Measurements from ENCODE around the gene FBL.

FBL gene

GRCh38 chr19:39837978-39838377 lies 8.2 kb downstream of the FBL start:
- Histone ChIP-seq H3K27ac (ENCODE audit: poor library complexity, severe bottlenecking) (no peak overlapping the region), H3K27me3 (ENCODE audit: insufficient read depth, poor library complexity, severe bottlenecking) (no peaks in the 10 kb centered on the region), H3K9me3 (ENCODE audit: severe bottlenecking) (no peaks in the 10 kb centered on the region), H3K4me1 (ENCODE audit: insufficient read depth, poor library complexity, severe bottlenecking) (peaks cover 6% of the 10 kb centered on the region), H3K4me3 (ENCODE audit: severe bottlenecking) (no peak overlapping the region), H3K36me3 (ENCODE audit: low read depth) (peaks cover 75% of the 10 kb centered on the region)
- ATAC-seq (ENCODE audit: low read depth) (no peak), DNase-seq (ENCODE audit: low spot score) (no peak)
- no peak for TF ChIP-seq CTCF (IDR thresholded peaks at IDR 0.05; ENCODE audit: poor library complexity, severe bottlenecking)

GRCh38 chr19:39834287-39834841 lies 11.8 kb downstream of the FBL start:
- no peak for ATAC-seq (ENCODE audit: low read depth)
- no peak for DNase-seq (ENCODE audit: low spot score)
- Histone ChIP-seq H3K4me3 (ENCODE audit: severe bottlenecking) (peak overlapping the region; percentile 72), H3K36me3 (ENCODE audit: low read depth) (peaks cover 66% of the 10 kb centered on the region), H3K27me3 (ENCODE audit: insufficient read depth, poor library complexity, severe bottlenecking) (no peaks in the 10 kb centered on the region), H3K27ac (ENCODE audit: poor library complexity, severe bottlenecking) (peak overlapping the region; percentile 52), H3K9me3 (ENCODE audit: severe bottlenecking) (no peaks in the 10 kb centered on the region), H3K4me1 (ENCODE audit: insufficient read depth, poor library complexity, severe bottlenecking) (no peaks in the 10 kb centered on the region)
- no peak for TF ChIP-seq CTCF (IDR thresholded peaks at IDR 0.05; ENCODE audit: poor library complexity, severe bottlenecking)

- no peak for TF ChIP-seq CTCF (IDR thresholded peaks at IDR 0.05; ENCODE audit: poor library complexity, severe bottlenecking)
- peaks cover 62% of the 10 kb centered on the region for H3K36me3 ChIP-seq (ENCODE audit: low read depth)
- no peaks in the 10 kb centered on the region for H3K4me1 ChIP-seq (ENCODE audit: insufficient read depth, poor library complexity, severe bottlenecking)
- ATAC-seq (ENCODE audit: low read depth) (peak; percentile 95), DNase-seq (ENCODE audit: low spot score) (peak; percentile 97)
- H3K27ac ChIP-seq (ENCODE audit: poor library complexity, severe bottlenecking) = peak within 1 kb of the TSS; percentile 52
- no peaks in the 10 kb centered on the region for H3K27me3 ChIP-seq (ENCODE audit: insufficient read depth, poor library complexity, severe bottlenecking)
- H3K4me3 ChIP-seq (ENCODE audit: severe bottlenecking) = peak within 1 kb of the TSS; percentile 72
- H3K9me3 ChIP-seq (ENCODE audit: severe bottlenecking) = no peaks in the 10 kb centered on the region
Observed at GRCh38 chr19:39833464-39834286, 12.5 kb downstream of the FBL start, which contains the start of gene DYRK1B. Gene DYRK1B, minus strand, starts transcription at chr19:39834162. Its CDS starts 2,295 bp downstream, at chr19:39831867.

- no peaks in the 10 kb centered on the region for H3K9me3 ChIP-seq (ENCODE audit: severe bottlenecking)
- DNase-seq (ENCODE audit: low spot score) (no peak), ATAC-seq (ENCODE audit: low read depth) (peak; percentile 14)
- H3K36me3 ChIP-seq (ENCODE audit: low read depth) = peaks cover 62% of the 10 kb centered on the region
- no peaks in the 10 kb centered on the region for H3K4me1 ChIP-seq (ENCODE audit: insufficient read depth, poor library complexity, severe bottlenecking)
- peak overlapping the region; percentile 72 for H3K4me3 ChIP-seq (ENCODE audit: severe bottlenecking)
- no peak for TF ChIP-seq CTCF (IDR thresholded peaks at IDR 0.05; ENCODE audit: poor library complexity, severe bottlenecking)
- peak overlapping the region; percentile 52 for H3K27ac ChIP-seq (ENCODE audit: poor library complexity, severe bottlenecking)
- no peaks in the 10 kb centered on the region for H3K27me3 ChIP-seq (ENCODE audit: insufficient read depth, poor library complexity, severe bottlenecking)
Observed at GRCh38 chr19:39833160-39833463, 13.1 kb downstream of the FBL start.
